Natural killer cell (primary cell): ENCODE results near the gene CLDN11. TPM values are rescaled to one million over a fixed set of nuclear protein-coding genes. Genes with fewer than 3 reads are reported as not detected.

Experiments
- ATAC-seq, 3 donors: fragments of 150-1000 bp in 2 of 3; fragments of 200-7000 bp in 1 of 3; cut with Tn5 transposase; 1 replicate in 1 of 3; 2 replicates in 2 of 3; pipeline ENCODE4 v1.10.0; 2021; ENCODE audit warnings: mild to moderate bottlenecking in 2 of 3, moderate library complexity in 2 of 3
- DNase-seq, 2 donors: peaks; one replicate each; pipeline versions ENCODE4 v3.0.0 to v3.0.0-alpha.2; 2013 to 2021; ENCODE audit warnings: mixed read lengths in 1 of 2
- H3K27ac ChIP-seq: one replicate; pipeline ENCODE4 v1.5.1; 2013; ENCODE audit warnings: mild to moderate bottlenecking, low read length
- H3K27me3 ChIP-seq: one replicate; pipeline ENCODE4 v1.6.1; 2013; ENCODE audit warnings: low read length; ENCODE audit not compliant: control insufficient read depth, insufficient read depth
- H3K36me3 ChIP-seq: one replicate; pipeline ENCODE4 v1.6.1; 2013; ENCODE audit warnings: low read length; ENCODE audit not compliant: control insufficient read depth, insufficient read depth
- H3K4me1 ChIP-seq: one replicate; pipeline ENCODE4 v1.6.1; 2013; ENCODE audit warnings: low read length; ENCODE audit not compliant: control insufficient read depth, insufficient read depth
- H3K4me3 ChIP-seq: one replicate; pipeline ENCODE4 v1.5.1; 2013; ENCODE audit warnings: low read length
- H3K9me3 ChIP-seq: one replicate; pipeline ENCODE4 v1.6.1; 2013; ENCODE audit warnings: low read length; ENCODE audit not compliant: control insufficient read depth, insufficient read depth
- H3K27ac Mint-ChIP-seq, 2 donors: one replicate each; pipeline ENCODE4 v1.8.0; 2022; ENCODE audit warnings: mild to moderate bottlenecking in 2 of 2, mixed read lengths in 2 of 2, moderate library complexity in 1 of 2
- H3K27me3 Mint-ChIP-seq, 2 donors: one replicate each; pipeline ENCODE4 v1.8.0; 2022; ENCODE audit warnings: low read depth in 2 of 2, mixed read lengths in 2 of 2
- H3K36me3 Mint-ChIP-seq: one replicate; pipeline ENCODE4 v1.8.0; 2022; ENCODE audit warnings: mixed read lengths
- H3K4me1 Mint-ChIP-seq, 2 donors: one replicate each; pipeline ENCODE4 v1.8.0; 2022; ENCODE audit warnings: mixed read lengths in 2 of 2
- H3K4me3 Mint-ChIP-seq: one replicate; pipeline ENCODE4 v1.8.0; 2022; ENCODE audit warnings: mild to moderate bottlenecking, moderate library complexity, mixed read lengths
- H3K9me3 Mint-ChIP-seq, 2 donors: one replicate each; pipeline ENCODE4 v1.8.0; 2022; ENCODE audit warnings: mixed read lengths in 2 of 2
- WGBS: methylation state at CpG from one replicate; pipeline ENCODE4 v1.1.7; 2013; ENCODE audit warnings: missing lambda C conversion rate; ENCODE audit not compliant: insufficient coverage; 5-methylcytosine and 5-hydroxymethylcytosine counted together
- intact Hi-C: fragments of 100-400 bp; cut with micrococcal nuclease; formaldehyde crosslinking; loops from one replicate; pipeline ENCODE4 v1.14.2; 2022
- total RNA-seq, 4 donors: library from RNA; stranded (reverse); fragments of 120-200 nt in 1 of 4; gene quantifications; one replicate each; pipeline versions ENCODE4 v1.2.3 to v1.2.4, GENCODE V29; 2013 to 2022
- TF ChIP-seq, protein P1 (sequence below): fragments of 200-600 bp; IDR thresholded peaks from one replicate; pipeline ENCODE4 v1.8.0; 2022; ENCODE audit warnings: antibody characterized with exemption

The CLDN11 gene
- total RNA-seq, 3 donors from 2014 or later (not counting 1 experiment from before 2014, with no cell fraction given): 0.39 TPM; not detected in 2

DNA sequence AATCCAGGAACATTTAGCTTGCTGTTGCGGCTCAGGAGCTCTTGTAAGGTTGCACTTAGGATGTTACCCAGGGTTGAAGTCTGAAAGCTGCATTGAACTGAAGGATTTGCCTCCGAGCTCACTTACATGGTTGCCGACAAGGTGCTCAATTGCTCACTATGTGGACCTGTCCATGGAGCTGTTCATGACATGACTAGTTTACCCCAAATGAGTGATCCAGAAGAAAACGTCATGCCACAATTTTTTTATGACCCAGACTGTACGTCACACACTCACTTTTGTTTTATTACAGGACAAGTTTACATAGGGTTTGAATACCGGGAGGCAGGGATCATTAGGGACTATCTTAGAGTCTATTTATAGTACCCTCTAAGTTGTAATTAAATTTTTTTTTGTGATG lies 21.0 kb upstream of the CLDN11 start:
- 97% methylated on average over 5 of the region's 6 CpGs for WGBS
- Mint-ChIP-seq H3K27ac (no peak overlapping the region), H3K27me3 (no peaks in the 10 kb centered on the region), H3K9me3 (peaks cover 0 to 1% of the 10 kb centered on the region in 2 donors), H3K4me1 (no peaks in the 10 kb centered on the region), H3K36me3 (no peaks in the 10 kb centered on the region), H3K4me3 (no peak overlapping the region)
- TF ChIP-seq, protein P1, sequence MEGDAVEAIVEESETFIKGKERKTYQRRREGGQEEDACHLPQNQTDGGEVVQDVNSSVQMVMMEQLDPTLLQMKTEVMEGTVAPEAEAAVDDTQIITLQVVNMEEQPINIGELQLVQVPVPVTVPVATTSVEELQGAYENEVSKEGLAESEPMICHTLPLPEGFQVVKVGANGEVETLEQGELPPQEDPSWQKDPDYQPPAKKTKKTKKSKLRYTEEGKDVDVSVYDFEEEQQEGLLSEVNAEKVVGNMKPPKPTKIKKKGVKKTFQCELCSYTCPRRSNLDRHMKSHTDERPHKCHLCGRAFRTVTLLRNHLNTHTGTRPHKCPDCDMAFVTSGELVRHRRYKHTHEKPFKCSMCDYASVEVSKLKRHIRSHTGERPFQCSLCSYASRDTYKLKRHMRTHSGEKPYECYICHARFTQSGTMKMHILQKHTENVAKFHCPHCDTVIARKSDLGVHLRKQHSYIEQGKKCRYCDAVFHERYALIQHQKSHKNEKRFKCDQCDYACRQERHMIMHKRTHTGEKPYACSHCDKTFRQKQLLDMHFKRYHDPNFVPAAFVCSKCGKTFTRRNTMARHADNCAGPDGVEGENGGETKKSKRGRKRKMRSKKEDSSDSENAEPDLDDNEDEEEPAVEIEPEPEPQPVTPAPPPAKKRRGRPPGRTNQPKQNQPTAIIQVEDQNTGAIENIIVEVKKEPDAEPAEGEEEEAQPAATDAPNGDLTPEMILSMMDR: no peak
- Histone ChIP-seq H3K27me3 (no peaks in the 10 kb centered on the region), H3K4me3 (no peak overlapping the region), H3K9me3 (no peaks in the 10 kb centered on the region), H3K4me1 (no peaks in the 10 kb centered on the region), H3K36me3 (peaks cover 4% of the 10 kb centered on the region), H3K27ac (no peak overlapping the region)
- ATAC-seq (no peak), DNase-seq (no peak)
- intact Hi-C loops: no loop called here

DNA sequence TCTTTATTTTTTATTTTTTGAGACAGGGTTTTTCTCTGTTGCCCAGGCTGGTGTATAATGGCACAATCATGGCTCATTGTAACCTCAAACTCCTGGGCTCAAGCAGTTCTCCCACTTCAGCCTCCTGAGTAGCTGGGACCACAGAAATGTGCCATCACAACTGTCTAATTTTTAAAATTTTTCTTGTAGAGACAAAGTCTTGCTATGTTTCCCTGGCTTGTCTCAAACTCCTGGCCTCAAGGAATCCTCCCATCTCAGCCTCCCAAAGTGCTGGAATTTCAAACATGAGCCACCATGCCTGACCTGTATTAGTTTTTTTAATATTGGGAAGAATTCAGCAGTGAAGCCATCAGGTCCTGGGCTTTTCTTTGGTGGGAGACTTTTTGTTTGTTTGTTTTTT lies 13.6 kb upstream of the CLDN11 start:
- no peak overlapping the region for H3K27ac ChIP-seq
- H3K4me3 ChIP-seq: no peak overlapping the region
- ATAC-seq: no peak
- H3K27me3 ChIP-seq: no peaks in the 10 kb centered on the region
- H3K9me3 Mint-ChIP-seq: peaks cover 0 to 3% of the 10 kb centered on the region in 2 donors
- intact Hi-C loops: no loop called here
- no peaks in the 10 kb centered on the region for H3K4me1 Mint-ChIP-seq
- H3K4me1 ChIP-seq: no peaks in the 10 kb centered on the region
- DNase-seq: no peak
- no peaks in the 10 kb centered on the region for H3K36me3 Mint-ChIP-seq
- H3K36me3 ChIP-seq: no peaks in the 10 kb centered on the region
- H3K27ac Mint-ChIP-seq: no peak overlapping the region
- no peaks in the 10 kb centered on the region for H3K9me3 ChIP-seq
- TF ChIP-seq, protein P1: no peak
- no peaks in the 10 kb centered on the region for H3K27me3 Mint-ChIP-seq
- H3K4me3 Mint-ChIP-seq: no peak overlapping the region

DNA sequence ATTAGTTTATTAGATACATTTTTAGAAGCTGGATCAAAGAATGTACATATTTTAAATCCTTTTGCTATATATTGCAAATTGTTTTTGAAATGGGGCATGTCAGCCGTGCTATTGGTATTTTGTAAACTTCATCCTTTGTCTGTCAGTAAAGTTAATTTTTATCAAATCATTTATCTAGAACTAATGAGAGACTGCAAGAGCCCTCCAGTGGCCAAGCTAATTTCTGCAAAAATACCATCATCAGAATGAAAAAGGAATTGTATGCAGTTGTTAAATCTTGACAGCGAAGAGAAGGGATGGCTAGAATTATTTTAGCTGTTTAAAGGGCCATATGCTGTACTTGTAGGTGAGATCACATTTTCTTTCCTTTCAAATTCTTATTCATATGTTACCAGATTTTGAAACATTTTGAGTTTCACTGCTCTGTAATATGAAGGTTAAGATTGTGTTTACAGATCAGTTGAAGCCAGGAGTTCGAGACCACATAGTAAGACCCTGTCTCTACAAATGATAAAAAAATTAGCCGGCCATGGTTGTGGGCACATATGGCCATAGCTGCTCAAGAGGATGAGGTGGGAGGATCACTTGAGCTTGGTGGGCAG lies 8.1 kb upstream of the CLDN11 start:
- peaks cover 0 to 2% of the 10 kb centered on the region in 2 donors for H3K27me3 Mint-ChIP-seq
- DNase-seq (peak in 1 of 2 donors; percentile 28), ATAC-seq (no peak)
- H3K27ac ChIP-seq: no peak overlapping the region
- no peaks in the 10 kb centered on the region for H3K4me1 ChIP-seq
- no peaks in the 10 kb centered on the region for H3K36me3 ChIP-seq
- H3K27ac Mint-ChIP-seq: no peak overlapping the region
- TF ChIP-seq, protein P1: peak; percentile 13
- H3K9me3 ChIP-seq: no peaks in the 10 kb centered on the region
- no peaks in the 10 kb centered on the region for H3K36me3 Mint-ChIP-seq
- no peaks in the 10 kb centered on the region for H3K4me1 Mint-ChIP-seq
- WGBS: 90% methylated on average over 2 of the region's 4 CpGs
- H3K4me3 Mint-ChIP-seq: no peak overlapping the region
- H3K27me3 ChIP-seq: no peaks in the 10 kb centered on the region
- H3K9me3 Mint-ChIP-seq: no peaks in the 10 kb centered on the region
- intact Hi-C loops: loop anchor here (5.0 to 10.0 kb wide), 2 partner anchors 98 to 1154 kb away; no protein-coding TSS in a partner anchor
- H3K4me3 ChIP-seq: no peak overlapping the region

DNA sequence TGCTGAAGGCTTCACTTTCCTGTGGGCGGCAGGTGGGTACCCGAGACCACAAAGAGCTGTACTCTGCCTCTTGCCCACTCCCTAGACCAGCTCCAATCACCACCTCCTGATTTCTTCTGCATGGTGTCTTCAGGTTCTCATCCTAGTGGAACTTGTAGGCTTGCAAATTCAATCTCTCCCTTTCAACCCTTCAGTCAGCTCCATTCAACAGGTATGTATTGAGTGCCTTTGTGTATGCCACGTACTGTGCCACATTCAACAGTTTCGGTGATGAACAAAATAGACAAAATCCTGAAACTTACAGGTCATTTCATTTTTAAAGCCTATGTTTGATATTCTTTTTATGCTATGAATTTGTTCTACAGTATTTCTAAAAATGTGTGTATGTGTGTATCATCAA lies 5.4 kb upstream of the CLDN11 start:
- TF ChIP-seq, protein P1: no peak
- Histone ChIP-seq H3K9me3 (no peaks in the 10 kb centered on the region), H3K27ac (no peak overlapping the region), H3K36me3 (no peaks in the 10 kb centered on the region), H3K4me1 (peaks cover 1% of the 10 kb centered on the region), H3K27me3 (peaks cover 2% of the 10 kb centered on the region), H3K4me3 (no peak overlapping the region)
- Mint-ChIP-seq H3K27ac (no peak overlapping the region), H3K4me1 (peaks cover 0 to 3% of the 10 kb centered on the region in 2 donors), H3K36me3 (no peaks in the 10 kb centered on the region), H3K27me3 (peaks cover 18 to 23% of the 10 kb centered on the region in 2 donors), H3K9me3 (no peaks in the 10 kb centered on the region), H3K4me3 (no peak overlapping the region)
- DNase-seq: no peak
- 87% methylated on average over 3 of the region's 4 CpGs for WGBS
- no peak for ATAC-seq
- intact Hi-C loops: loop anchor here (5.0 to 10.0 kb wide), 2 partner anchors 101 to 1152 kb away; no protein-coding TSS in a partner anchor
